ENCODE data around the gene ZBTB8A.
"Not testable (repeated sequence)": the region's sequence is repeated elsewhere in the genome, so short reads cannot be mapped to it uniquely, and the experiment has no call there.

ZBTB8A gene

DNA sequence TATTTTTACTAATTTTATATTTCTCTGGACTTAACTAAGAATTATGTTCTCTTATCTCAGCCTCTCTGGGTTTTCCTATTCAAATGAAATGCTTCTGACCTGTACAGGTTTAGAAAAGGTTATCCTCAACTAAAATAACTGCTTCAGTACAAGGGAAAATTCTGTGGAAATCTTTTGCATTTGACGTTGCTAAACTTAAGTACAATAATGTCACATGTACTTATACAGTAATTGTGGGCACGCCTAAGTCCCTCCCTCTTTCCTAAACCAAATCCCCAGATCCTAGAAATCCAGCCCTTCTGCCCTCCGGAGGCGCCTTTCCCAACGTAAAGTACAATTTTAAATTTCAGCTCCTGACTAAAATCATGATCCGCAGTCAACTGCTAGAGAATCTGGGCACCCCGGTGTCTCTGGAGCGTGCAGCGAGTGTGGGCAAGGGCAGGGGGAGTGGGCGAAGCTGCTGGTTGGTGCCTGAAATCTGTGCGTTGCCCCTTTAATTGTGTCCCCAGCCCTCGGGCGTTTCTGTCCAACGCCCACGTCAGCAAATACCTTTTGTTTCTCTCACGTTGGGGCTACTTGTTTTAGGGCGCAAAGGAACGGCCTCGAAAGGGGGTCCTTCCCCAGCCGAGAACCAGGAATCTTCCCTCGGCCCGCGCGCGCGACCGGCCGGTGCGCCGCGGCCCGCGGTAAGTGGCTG, at the start of gene ZBTB8A:
TSS of gene ZBTB8A (plus strand) at position 541 of the 697 bp plus-strand sequence. CDS start 53,505 bp downstream, outside the sequence.
- in situ Hi-C loops (cut with HindIII; ENCODE audit: low sequenced_read_pairs) = no loop called here

DNA sequence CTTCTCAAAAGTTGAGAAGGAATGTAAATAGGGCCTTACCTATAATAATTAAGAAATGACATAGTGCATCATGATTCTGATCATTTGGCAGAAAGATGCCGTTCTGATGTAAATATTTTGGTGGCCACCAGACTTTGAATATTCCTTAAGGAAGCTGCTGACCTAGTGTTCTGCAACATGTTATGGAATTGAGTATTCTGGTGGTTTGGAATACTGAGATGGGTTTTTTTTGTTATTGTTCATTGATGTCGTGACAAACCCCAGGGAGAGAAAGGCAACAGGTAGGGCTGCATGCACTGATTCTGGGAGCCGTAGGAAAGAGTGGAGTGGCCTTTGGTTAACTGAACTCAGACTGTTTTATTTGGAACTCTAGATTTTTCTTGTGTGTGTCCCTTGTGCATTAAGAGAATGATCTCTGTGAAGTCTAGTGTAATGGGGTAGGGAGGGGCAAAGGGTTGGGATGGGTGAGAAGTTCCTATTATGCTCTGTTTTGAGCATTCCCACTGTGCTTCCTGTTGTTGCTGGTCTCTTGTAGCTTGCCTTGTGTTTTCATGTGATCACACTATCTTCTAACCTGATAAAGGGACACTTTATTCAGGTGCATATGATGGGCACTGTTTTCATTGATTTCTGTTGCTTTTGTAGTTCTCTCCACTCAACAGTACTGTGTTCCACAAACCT, 49.3 kb upstream of the ZBTB8A start:
- in situ Hi-C loops (cut with HindIII; ENCODE audit: low sequenced_read_pairs) = loop anchor here (10.0 kb wide), 1 partner anchor 365 kb away; no protein-coding TSS in a partner anchor

DNA sequence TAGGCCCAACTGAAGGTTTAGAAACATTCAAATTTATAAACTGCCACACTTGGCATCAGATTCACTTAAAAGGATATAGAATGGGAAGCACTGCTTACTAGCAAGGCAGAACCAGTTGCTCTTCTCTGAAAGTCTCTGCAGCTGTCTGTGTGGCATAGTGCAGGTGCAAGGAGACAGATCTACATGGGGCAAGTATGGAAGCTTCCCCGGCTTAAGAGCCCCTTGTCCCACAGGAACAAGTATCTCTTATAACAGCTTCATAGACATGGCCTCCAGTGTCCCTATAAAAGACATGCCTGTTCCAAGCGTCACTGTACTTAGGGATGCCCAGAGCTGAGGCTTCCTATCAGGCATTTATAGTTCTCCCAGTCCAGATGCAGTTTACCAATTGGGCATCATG, 47.8 kb upstream of the ZBTB8A start:
- in situ Hi-C loops (cut with HindIII; ENCODE audit: low sequenced_read_pairs) = loop anchor here (10.0 kb wide), 1 partner anchor 363 kb away; no protein-coding TSS in a partner anchor

DNA sequence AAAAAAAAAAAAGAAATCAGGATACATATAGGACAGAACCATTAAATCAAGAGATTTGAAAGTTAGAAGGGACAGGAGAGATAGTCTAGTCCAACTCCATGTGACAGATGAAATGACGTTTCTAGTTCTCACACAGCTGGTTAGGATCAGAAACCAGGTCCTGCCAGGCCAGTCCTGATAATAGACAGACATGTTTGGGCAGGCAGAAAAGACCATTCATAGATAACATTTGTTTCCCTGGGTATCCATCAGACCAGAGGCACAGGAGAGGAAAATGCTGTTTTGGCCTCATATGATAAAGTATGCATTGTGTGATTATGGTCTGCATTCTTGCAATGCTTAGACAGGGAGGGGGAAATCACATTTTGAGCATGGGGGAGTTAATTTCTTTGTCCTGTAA, 45.0 kb upstream of the ZBTB8A start:
- in situ Hi-C loops (cut with HindIII; ENCODE audit: low sequenced_read_pairs) = loop anchor here (10.0 kb wide), 1 partner anchor 361 kb away; no protein-coding TSS in a partner anchor

DNA sequence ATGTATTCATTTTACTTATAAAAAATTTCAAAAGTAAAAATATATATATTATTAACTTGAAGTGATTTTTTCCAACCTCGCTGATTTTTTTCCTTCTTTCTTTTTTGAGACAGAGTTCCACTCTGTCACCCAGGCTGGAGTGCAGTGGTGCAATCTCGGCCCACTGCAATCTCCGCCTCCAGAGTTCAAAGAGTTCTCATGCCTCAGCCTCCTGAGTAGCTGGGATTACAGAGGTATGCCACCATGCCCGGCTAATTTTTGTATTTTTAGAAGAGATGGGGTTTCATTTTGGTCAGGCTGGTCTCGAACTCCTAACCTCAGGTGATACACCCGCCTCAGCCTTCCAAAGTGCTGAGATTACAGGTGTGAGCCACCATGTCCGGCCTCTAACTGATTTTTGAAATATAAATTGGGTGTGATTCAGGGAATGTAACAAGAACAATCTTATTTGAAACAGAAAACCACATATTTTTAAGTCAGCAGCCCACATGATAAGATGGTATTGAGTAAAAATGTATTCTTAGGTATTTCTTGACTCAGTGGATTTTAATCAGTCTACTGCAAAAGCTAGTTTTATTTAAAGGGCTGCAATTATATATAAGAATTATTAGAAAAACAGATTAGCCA, 44.4 kb upstream of the ZBTB8A start:
- in situ Hi-C loops (cut with HindIII; ENCODE audit: low sequenced_read_pairs) = loop anchor here (10.0 kb wide), 1 partner anchor 360 kb away; no protein-coding TSS in a partner anchor

DNA sequence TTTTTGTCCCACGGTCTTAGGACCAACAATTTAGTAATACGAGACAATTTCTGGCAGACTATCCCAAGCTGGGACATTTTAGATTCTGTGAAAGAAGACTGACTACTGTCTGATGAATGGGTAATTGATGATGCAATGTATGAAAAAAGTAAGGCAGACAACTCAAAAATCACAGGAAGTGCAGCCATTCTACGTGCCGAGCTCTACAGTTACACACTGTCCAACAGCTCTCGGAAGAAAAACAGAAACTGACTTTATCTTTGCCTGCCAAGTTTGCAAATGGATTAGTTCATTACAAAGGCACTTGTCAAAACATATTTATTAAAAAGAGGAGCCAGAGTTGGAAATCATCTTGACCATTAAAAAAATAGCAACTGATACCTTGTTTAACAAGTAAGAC, 43.1 kb upstream of the ZBTB8A start:
- in situ Hi-C loops (cut with HindIII; ENCODE audit: low sequenced_read_pairs) = loop anchor here (10.0 kb wide), 1 partner anchor 359 kb away; no protein-coding TSS in a partner anchor

DNA sequence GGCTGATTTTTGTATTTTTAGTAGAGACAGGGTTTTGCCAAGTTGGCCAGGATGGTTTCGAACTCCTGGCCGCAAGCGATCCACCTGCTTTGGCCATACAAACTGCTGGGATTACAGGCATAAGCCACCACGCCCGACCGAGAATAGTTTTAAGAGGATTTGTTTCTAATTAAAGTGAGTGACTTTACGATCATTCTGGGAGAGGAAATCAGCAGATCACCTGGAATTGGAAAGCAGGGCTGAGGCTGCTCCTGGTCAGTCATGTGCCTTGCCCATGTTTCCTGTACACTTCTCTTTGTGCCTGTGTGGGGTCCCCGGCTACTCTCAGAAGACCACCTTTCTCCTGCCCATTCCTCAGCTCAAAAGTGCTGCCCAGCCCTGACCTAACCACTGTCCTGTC, 40.5 kb upstream of the ZBTB8A start:
- in situ Hi-C loops (cut with HindIII; ENCODE audit: low sequenced_read_pairs) = loop anchor here (10.0 kb wide), 1 partner anchor 356 kb away; no protein-coding TSS in a partner anchor

DNA sequence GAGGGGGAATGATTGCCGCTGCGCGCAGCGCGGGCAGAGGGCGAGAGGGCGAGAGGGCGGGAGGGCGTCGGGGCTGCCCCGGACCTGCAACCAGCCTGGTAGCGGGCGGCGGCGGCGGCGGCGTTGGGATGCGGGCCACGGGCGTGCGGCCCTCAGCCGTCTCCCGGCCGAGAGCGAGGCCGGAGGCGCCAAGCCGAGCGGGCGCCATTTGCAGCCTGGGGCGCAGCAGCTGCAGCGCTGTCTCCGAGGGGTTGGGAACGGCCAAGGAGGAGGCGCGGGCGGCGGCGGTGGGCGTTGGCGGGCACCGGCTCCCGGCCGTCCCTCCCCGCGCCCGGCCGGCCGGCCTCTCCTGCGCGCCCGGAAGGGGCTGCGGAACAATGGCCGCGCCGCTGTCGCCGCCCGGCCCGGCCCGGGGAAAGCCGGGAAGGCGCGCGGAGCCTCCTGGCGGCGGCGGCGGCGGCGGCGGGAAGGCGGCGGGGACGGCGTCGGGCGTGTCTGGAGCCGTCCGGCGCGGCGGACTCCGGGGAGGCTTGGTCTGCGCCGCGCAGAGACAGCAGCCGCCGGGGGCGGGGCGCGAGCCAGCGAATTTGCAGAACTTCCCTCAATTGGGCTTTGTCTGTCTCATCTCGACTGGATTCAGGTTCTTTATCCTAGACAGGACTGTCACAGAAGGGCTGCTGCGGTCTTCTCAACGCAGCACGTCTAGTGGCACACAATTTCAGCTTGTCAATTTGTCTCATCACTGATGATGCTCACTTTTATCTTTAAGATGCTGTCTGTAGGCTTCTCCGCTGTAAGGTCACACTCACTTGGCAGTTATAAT, 38.6 kb upstream of the ZBTB8A start:
- in situ Hi-C loops (cut with HindIII; ENCODE audit: low sequenced_read_pairs) = no loop called here

DNA sequence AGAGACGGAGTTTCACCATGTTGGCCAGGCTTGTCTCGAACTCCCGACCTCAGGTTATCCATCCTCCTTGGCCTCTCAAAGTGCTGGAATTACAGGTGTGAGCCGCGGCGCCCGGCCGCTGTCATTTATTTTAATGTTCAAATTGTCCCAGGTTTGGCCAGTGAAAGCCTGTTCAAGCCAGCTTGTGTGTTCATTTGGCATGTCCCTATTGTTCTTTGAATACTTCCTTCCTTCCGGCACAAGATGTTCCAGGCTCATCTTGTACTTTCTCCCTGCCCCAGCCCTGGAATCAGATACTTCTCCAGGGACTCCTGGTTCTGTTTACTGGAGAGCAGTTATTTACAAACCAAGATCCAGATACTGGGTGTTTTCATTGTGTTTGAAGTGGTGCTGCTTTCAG, 37.4 kb upstream of the ZBTB8A start:
- in situ Hi-C loops (cut with HindIII; ENCODE audit: low sequenced_read_pairs) = no loop called here

DNA sequence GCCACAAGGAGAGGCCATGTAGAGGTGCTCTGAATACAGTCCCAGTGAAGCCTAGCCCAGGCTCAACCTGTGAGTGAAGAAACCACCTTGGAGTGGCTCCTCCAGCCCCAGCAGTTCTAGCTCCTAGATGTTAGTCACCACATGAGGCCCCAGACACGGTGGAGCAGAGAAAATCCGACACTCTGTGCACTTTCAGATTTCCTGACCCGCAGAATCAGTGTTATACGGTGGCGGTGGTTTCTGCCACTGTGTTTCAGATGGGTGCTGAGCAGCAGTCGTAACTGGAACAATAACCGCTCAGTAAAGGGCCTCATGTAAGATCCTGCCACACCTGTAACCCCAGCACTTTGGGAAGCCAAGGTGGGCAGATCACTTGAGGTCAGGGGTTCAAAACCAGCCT, 36.1 kb upstream of the ZBTB8A start:
- in situ Hi-C loops (cut with HindIII; ENCODE audit: low sequenced_read_pairs) = no loop called here

DNA sequence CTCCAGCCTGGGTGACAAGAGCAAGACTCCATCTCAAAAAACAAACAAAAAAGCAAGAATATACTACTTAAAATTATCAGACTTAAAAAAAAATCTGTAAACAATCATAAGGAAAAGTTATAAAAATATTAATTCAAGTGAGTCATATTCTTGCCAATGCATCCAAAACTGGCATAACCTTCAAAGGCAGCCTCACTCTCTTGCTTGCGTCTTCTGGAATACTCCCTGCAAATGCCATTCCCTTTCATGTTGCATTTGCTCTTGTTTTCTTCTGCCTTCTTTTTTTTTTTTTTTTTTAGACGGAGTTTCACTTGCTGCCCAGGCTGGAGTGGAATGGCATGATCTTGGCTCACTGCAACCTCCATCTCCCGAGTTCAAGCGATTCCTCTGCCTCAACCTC, 32.2 kb upstream of the ZBTB8A start:
- in situ Hi-C loops (cut with HindIII; ENCODE audit: low sequenced_read_pairs) = no loop called here

DNA sequence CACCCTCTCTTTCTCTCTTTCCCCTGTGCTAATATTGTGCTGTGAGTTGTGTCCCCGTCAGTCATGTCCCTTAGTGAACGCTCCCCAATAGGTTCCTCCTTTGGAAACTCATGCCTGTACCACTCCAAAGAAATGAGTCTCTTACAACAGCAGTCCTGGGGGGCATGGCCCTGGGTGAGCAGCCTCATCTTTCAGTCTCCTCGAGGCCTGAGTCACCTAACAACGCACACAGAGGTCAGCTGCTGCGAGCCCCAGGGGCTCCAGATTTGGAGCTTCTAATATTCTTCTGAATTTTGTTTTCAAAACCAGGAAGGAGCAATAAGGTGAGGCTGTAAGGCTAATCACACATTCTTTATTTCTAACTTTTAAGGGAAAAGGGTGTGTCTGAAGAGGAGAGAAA, 30.5 kb upstream of the ZBTB8A start:
- in situ Hi-C loops (cut with HindIII; ENCODE audit: low sequenced_read_pairs) = no loop called here

DNA sequence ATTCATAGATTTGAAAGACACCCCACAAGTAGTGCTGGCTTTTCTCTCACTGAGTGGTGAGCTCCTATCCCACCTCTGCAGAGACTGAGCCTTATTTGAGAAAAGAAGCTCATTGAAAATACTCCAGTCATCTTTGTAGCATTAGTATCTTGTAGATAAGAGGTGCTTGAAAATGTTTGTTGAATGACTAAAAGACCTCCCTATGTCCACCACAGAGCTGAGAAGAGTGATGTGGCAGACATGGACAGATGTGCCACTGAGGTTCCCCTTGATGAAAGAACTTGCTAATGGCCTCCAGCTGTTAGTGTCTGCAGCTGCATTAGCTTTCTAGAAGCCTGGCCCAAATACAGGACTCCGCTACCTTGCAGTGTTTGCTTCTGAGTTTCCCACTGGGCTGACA, 29.3 kb upstream of the ZBTB8A start:
- in situ Hi-C loops (cut with HindIII; ENCODE audit: low sequenced_read_pairs) = no loop called here

DNA sequence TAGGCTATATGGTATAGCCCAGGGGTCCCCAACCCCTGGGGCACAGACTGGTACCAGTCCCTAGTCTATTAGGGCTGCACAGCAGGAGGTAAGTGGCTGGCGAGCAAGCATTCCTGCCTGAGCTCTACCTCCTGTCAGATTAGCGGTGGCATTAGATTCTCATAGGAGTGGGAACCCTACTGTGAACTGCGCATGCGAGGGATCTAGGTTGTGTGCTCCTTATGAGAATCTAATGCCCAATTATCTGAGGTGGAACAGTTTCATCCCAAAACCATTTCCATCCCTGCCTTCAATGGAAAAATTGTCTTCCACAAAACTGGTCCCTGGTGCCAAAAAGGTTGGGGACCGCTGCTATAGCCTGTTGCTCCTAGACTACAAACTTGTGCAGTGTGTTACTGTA, 22.8 kb upstream of the ZBTB8A start:
- in situ Hi-C loops (cut with HindIII; ENCODE audit: low sequenced_read_pairs) = no loop called here

DNA sequence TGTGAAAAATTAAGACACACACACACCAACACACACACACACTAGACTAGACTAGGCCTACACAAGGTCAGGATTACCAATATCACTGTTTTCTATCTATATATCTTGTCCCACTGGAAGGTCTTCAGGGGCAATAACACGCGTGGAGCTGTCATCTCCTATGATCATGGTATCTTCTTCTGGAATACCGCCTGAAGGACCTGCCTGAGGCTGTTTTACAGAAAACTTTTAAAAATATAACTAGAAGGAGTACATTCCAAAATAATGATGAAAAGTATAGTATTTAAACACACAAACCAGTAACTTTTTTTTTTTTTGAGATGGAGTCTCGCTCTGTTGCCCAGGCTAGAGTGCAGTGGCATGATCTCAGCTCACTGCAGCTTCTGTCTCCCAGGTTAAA, 20.3 kb upstream of the ZBTB8A start:
- in situ Hi-C loops (cut with HindIII; ENCODE audit: low sequenced_read_pairs) = no loop called here

DNA sequence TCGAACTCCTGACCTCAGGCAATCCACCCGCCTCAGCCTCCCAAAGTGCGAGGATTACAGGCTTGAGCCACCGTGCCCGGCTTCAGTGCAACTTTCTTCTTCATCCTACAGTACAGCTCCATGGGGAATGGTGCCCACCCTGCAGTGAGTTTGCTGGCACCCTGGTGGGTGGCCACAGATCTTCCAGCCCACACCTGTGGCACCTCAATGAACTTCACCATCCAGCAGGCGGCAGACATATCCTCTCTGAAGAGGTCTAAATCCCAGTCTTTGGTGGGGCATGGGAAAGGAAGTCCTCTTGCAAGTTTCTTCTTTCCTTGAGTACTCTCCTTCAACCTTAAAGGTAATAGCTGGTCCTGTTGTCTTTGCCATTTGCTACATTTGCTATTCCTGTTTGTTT, 18.1 kb upstream of the ZBTB8A start:
- in situ Hi-C loops (cut with HindIII; ENCODE audit: low sequenced_read_pairs) = no loop called here

DNA sequence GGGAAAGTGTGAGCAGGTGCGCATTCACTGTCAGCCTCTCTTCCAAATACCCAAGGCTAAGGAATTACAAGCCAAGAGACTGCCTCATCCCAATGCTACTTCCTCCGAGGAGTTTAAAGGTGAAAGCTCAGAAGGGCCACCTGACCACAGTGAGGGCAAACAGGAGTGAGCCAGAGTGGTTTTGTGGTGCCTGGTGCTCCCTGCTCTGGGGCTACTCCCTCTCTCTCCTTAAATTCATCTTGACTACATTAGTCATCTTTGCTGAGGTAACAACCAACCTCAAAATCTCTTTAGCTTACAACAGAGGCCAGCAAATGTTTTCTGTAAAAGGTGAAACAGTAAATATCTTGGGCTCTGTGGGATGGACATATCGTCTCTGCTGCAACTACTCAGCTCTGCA, 14.2 kb upstream of the ZBTB8A start:
- in situ Hi-C loops (cut with HindIII; ENCODE audit: low sequenced_read_pairs) = no loop called here

DNA sequence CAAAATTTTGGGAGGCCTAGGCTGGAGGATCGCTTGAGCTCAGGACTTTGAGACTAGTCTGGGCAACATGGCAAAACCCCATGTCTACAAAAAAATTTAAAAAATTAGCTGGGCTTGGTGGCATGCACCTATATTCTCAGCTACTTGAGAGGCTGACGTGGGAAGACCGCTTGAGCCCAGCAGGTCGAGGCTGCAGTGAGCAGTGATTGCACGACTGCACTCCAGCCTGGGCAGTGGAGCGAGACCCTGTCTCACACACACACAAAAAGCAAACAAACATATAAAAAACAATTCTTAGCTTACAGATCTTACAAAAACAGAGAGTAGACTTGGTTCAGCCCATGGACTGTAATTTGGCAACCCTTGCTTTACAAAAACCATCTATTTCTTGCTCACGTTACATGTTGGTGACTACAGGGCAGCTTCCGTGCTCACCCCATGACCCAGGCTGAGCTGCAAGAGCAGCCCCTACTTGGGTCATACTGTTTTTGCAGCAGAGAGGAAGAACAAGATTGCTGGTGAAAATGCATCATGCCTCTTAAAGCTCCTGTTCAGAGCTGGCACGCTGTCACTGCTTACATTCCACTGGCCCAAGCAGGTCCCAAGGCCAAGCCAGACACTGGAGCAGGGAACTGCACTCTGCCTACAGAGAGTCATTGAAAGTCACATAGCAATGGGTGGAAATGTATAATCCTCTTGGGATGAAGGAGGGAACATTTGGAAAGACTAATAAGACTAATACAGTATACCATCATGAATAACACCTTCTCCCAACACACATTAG, 13.4 kb upstream of the ZBTB8A start:
- in situ Hi-C loops (cut with HindIII; ENCODE audit: low sequenced_read_pairs) = no loop called here

DNA sequence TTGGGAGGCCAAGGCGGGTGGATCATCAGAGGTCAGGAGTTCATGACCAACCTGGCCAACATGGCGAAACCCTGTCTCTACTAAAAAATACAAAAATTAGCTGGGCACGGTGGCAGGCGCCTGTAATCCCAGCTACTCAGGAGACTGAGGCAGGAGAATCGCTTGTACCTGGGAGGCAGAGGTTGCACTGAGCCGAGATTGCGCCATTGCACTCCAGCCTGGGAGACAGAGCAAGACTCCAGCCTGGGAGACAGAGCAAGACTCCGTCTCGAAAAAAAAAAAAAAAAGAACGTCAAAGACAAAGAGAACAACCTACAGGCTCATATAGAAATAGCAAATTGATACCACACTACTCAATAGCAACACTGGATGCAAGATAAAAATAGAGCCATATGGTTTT, 10.7 kb upstream of the ZBTB8A start:
- in situ Hi-C loops (cut with HindIII; ENCODE audit: low sequenced_read_pairs) = not testable (repeated sequence)

DNA sequence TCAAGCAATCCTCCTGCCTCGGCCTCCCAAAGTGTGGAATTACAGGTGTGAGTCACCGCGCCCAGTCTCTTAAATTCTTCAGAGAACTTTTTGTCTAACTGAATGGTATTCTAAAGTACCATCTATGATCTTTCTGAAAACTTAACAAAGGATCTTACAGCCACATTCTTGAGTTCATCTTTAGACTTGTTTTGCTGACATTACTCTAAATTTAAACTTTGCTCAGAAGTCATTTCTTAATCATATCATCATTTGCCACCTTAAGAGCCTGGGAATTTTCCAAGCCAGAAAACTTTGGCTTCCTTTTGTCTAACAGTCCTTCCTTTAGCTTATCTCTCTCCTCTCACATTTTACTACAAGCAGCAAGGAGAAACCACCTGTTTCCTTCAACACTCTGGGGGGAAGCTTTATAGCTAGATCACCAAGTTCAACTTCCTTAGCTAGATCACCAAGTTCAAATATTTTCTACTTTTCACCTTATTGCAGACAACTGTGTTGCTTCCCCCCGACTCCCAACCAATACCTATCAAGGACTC, 5.4 kb upstream of the ZBTB8A start:
- in situ Hi-C loops (cut with HindIII; ENCODE audit: low sequenced_read_pairs) = no loop called here
